Subcutaneous adipose tissue (tissue), 4 donors: ENCODE data around the gene TMCC1. TPM values are rescaled to one million over a fixed set of nuclear protein-coding genes. Genes with fewer than 3 reads are reported as not detected.

Source experiments
- CTCF ChIP-seq: fragments of 450-650 bp; IDR thresholded peaks from one replicate; pipeline ENCODE4 v1.5.1; 2016; ENCODE audit warnings: low read depth, mild to moderate bottlenecking, control low read depth, antibody characterized with exemption, moderate library complexity
- total RNA-seq, 4 donors: library from RNA; depleted of rRNA; stranded (reverse); fragments of >200 nt; gene quantifications; one replicate each; pipeline ENCODE4 v1.1.0, GENCODE V29; 2016

The TMCC1 gene
- total RNA-seq, 4 donors from 2014 or later = 24.0 to 31.5 (median 28.4) TPM

- TF ChIP-seq CTCF = no peak
Measured at GRCh38 chr3:129747136-129747535, 146.4 kb downstream of the TMCC1 start.

- TF ChIP-seq CTCF = no peak
Measured at GRCh38 chr3:129746629-129747028, 146.9 kb downstream of the TMCC1 start.

- TF ChIP-seq CTCF = no peak
Measured at GRCh38 chr3:129745253-129745652, 148.3 kb downstream of the TMCC1 start.

- no peak for TF ChIP-seq CTCF
Measured at GRCh38 chr3:129741794-129742193, 151.7 kb downstream of the TMCC1 start.

GRCh38 chr3:129740090-129740489 lies 153.4 kb downstream of the TMCC1 start:
- TF ChIP-seq CTCF = no peak

- no peak for TF ChIP-seq CTCF
Measured at GRCh38 chr3:129739634-129740033, 153.9 kb downstream of the TMCC1 start.

- TF ChIP-seq CTCF = no peak
Measured at GRCh38 chr3:129738172-129738571, 155.3 kb downstream of the TMCC1 start.
